WTC11 (cell line): Measurements from ENCODE around the gene RTF1. TPM values are rescaled to one million over a fixed set of nuclear protein-coding genes. Genes with fewer than 3 reads are reported as not detected.
A peak's percentile ranks its signal among the peaks of the same experiment; 100 is the strongest.

Experiments used
- ATAC-seq: fragments of 200-7000 bp; cut with Tn5 transposase; 2 replicates; pipeline ENCODE4 v1.10.0; 2021; ENCODE audit warnings: mild to moderate bottlenecking, moderate library complexity
- CTCF ChIA-PET: fragments of 300-600 bp; sonication (Branson Sonifier 250); formaldehyde crosslinking; loops from one replicate; lab custom pipeline; 2021; ENCODE audit warnings: antibody characterized with exemption; lab: Charles Lee
- POLR2A ChIA-PET: fragments of 350-600 bp; sonication (Branson Sonifier 250); formaldehyde crosslinking; loops from one replicate; lab custom pipeline; 2021; ENCODE audit warnings: antibody characterized with exemption; lab: Charles Lee
- DNase-seq: peaks from one replicate; pipeline ENCODE4 v3.0.0; 2021; ENCODE audit warnings: low spot score
- H3K27ac Mint-ChIP-seq: 2 replicates; pipeline ENCODE4 v1.8.0; 2021; ENCODE audit warnings: mixed read lengths
- H3K27me3 Mint-ChIP-seq: 2 replicates; pipeline ENCODE4 v1.8.0; 2021; ENCODE audit warnings: low read depth, mild to moderate bottlenecking, moderate library complexity, mixed read lengths
- H3K36me3 Mint-ChIP-seq: 2 replicates; pipeline ENCODE4 v1.8.0; 2021; ENCODE audit warnings: mixed read lengths
- H3K4me1 Mint-ChIP-seq: 2 replicates; pipeline ENCODE4 v1.8.0; 2022; ENCODE audit warnings: mixed read lengths
- H3K4me3 Mint-ChIP-seq: 2 replicates; pipeline ENCODE4 v1.8.0; 2021; ENCODE audit warnings: mild to moderate bottlenecking, moderate library complexity, mixed read lengths
- H3K9me3 Mint-ChIP-seq: 2 replicates; pipeline ENCODE4 v1.8.0; 2021; ENCODE audit warnings: mixed read lengths
- CBFB ChIP-seq: sonication (generic); formaldehyde crosslinking; IDR thresholded peaks from 2 replicates; pipeline ENCODE4 v1.8.1; 2022; ENCODE audit warnings: mild to moderate bottlenecking, low read depth, missing genetic modification reagents
- CREM ChIP-seq: sonication (generic); formaldehyde crosslinking; IDR thresholded peaks from 2 replicates; pipeline ENCODE4 v1.8.1; 2022; ENCODE audit warnings: mild to moderate bottlenecking, missing genetic modification reagents, moderate library complexity
- GABPB1 ChIP-seq: sonication (generic); formaldehyde crosslinking; IDR thresholded peaks from 2 replicates; pipeline ENCODE4 v1.8.1; 2023; ENCODE audit warnings: mild to moderate bottlenecking, missing genetic modification reagents
- JAZF1 ChIP-seq: fragments of 250-450 bp; sonication (Bioruptor Pico); IDR thresholded peaks from 2 replicates; pipeline ENCODE4 v1.9.0; 2021; ENCODE audit warnings: moderate library complexity, mild to moderate bottlenecking, inconsistent platforms
- JUN ChIP-seq: sonication (generic); formaldehyde crosslinking; IDR thresholded peaks from 2 replicates; pipeline ENCODE4 v1.8.0; 2023; ENCODE audit warnings: mild to moderate bottlenecking, missing genetic modification reagents
- RELA ChIP-seq: sonication (generic); formaldehyde crosslinking; IDR thresholded peaks from 2 replicates; pipeline ENCODE4 v1.8.1; 2022; ENCODE audit warnings: missing genetic modification reagents, mild to moderate bottlenecking, borderline replicate concordance
- SOX15 ChIP-seq: fragments of 250-450 bp; sonication (Bioruptor Pico); IDR thresholded peaks from 2 replicates; pipeline ENCODE4 v1.9.0; 2021; ENCODE audit warnings: mild to moderate bottlenecking
- ZNF416 ChIP-seq: fragments of 250-450 bp; sonication (Bioruptor Pico); IDR thresholded peaks from 2 replicates; pipeline ENCODE4 v1.9.0; 2021; ENCODE audit warnings: mild to moderate bottlenecking, inconsistent platforms
- total RNA-seq: library from RNA; stranded (reverse); gene quantifications from 3 replicates; pipeline ENCODE4 v1.2.3, GENCODE V29; 2021
- TF ChIP-seq, protein P1 (sequence below): sonication (generic); formaldehyde crosslinking; IDR thresholded peaks from 2 replicates; pipeline ENCODE4 v1.8.0; 2023; ENCODE audit warnings: mild to moderate bottlenecking, missing genetic modification reagents
- TF ChIP-seq, protein P2 (sequence below): fragments of 250-450 bp; sonication (Bioruptor Pico); IDR thresholded peaks from 2 replicates; pipeline ENCODE4 v1.8.0; 2021; ENCODE audit warnings: mild to moderate bottlenecking
- TF ChIP-seq, protein P3 (sequence below): fragments of 250-450 bp; sonication (Bioruptor Pico); IDR thresholded peaks from 2 replicates; pipeline ENCODE4 v1.9.0; 2021; ENCODE audit warnings: mild to moderate bottlenecking
- TF ChIP-seq, protein P4 (sequence below): sonication (generic); formaldehyde crosslinking; IDR thresholded peaks from 2 replicates; pipeline ENCODE4 v1.8.1; 2023; ENCODE audit warnings: mild to moderate bottlenecking, missing genetic modification reagents

The RTF1 gene
- total RNA-seq, 1 experiment from 2014 or later: 52.3 TPM

DNA sequence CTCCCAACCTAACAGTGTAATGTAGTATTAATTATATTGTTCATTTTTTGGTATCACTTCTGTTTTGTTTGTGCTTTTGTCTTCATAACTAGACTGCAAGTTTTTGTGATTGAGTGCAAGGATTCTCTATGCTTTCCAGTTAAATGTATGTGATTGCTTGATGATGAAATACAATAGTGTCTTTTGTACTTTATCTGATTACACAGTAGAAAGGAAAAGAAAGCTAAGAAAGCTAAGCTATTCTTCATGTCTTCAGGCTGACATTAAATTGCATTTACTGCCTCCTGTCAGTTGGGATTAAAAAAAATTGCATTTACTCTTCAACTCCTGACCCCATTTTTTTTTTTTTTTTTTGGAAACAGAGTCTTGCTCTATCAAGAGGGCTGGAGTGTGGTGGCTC lies 28.5 kb downstream of the RTF1 start:
- POLR2A ChIA-PET: no interaction called here

DNA sequence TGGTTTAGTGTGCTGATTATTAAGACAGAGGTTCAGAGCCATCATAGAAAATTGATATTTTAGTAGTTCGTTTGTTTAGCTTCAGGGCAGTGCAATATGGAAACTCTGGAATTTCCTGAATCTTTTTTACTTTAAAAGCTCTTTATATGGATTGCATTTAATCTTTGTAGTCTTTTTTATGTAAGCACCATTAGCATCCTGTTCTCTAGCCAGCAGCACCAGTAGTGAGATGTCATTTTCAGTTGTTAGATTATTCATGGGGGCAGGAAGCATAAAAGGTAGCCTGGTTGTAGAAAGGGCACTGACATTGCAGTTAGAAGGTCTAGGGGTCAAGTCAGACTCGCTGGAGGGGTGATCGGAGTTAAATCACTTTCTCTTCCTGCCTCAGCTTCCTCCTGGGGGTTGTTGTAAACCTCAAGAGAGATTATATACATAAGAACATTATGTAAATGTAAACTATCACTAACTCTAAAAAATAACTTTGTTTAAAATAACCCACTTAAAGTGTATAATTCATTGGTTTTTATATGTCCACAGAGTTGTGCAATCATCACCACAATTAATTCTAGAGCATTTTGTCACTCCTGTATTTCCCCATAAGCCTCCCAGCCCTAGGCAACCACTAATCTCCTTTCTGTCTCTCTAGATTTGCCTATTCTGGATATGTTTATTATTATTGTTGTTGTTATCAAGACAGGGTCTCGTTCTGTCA lies 45.3 kb downstream of the RTF1 start:
- DNase-seq (no peak), ATAC-seq (no peak)
- ChIA-PET POLR2A (no interaction called here), CTCF (no interaction called here)
- Mint-ChIP-seq H3K36me3 (peaks cover 57% of the 10 kb centered on the region), H3K4me3 (no peak overlapping the region), H3K27ac (no peak overlapping the region), H3K27me3 (no peaks in the 10 kb centered on the region), H3K9me3 (no peaks in the 10 kb centered on the region; the same call in 1 of the 2 replicates), H3K4me1 (no peaks in the 10 kb centered on the region)
- TF ChIP-seq SOX15 (CRISPR knock-in tag): no peak
- TF ChIP-seq, protein P1, sequence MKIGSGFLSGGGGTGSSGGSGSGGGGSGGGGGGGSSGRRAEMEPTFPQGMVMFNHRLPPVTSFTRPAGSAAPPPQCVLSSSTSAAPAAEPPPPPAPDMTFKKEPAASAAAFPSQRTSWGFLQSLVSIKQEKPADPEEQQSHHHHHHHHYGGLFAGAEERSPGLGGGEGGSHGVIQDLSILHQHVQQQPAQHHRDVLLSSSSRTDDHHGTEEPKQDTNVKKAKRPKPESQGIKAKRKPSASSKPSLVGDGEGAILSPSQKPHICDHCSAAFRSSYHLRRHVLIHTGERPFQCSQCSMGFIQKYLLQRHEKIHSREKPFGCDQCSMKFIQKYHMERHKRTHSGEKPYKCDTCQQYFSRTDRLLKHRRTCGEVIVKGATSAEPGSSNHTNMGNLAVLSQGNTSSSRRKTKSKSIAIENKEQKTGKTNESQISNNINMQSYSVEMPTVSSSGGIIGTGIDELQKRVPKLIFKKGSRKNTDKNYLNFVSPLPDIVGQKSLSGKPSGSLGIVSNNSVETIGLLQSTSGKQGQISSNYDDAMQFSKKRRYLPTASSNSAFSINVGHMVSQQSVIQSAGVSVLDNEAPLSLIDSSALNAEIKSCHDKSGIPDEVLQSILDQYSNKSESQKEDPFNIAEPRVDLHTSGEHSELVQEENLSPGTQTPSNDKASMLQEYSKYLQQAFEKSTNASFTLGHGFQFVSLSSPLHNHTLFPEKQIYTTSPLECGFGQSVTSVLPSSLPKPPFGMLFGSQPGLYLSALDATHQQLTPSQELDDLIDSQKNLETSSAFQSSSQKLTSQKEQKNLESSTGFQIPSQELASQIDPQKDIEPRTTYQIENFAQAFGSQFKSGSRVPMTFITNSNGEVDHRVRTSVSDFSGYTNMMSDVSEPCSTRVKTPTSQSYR (CRISPR knock-in tag): no peak

More for the DNA sequence above, 28.5 kb downstream of the RTF1 start:
- Mint-ChIP-seq H3K36me3 (peaks cover 25% of the 10 kb centered on the region), H3K9me3 (no peaks in the 10 kb centered on the region), H3K4me1 (no peaks in the 10 kb centered on the region), H3K4me3 (no peak overlapping the region), H3K27ac (no peak overlapping the region), H3K27me3 (no peaks in the 10 kb centered on the region)
- DNase-seq: no peak
- CTCF ChIA-PET: no interaction called here
- TF ChIP-seq SOX15 (CRISPR knock-in tag): no peak
- no peak for TF ChIP-seq JAZF1 (CRISPR knock-in tag)
- TF ChIP-seq, protein P2, sequence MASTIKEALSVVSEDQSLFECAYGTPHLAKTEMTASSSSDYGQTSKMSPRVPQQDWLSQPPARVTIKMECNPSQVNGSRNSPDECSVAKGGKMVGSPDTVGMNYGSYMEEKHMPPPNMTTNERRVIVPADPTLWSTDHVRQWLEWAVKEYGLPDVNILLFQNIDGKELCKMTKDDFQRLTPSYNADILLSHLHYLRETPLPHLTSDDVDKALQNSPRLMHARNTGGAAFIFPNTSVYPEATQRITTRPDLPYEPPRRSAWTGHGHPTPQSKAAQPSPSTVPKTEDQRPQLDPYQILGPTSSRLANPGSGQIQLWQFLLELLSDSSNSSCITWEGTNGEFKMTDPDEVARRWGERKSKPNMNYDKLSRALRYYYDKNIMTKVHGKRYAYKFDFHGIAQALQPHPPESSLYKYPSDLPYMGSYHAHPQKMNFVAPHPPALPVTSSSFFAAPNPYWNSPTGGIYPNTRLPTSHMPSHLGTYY (CRISPR knock-in tag): no peak
- TF ChIP-seq, protein P3, sequence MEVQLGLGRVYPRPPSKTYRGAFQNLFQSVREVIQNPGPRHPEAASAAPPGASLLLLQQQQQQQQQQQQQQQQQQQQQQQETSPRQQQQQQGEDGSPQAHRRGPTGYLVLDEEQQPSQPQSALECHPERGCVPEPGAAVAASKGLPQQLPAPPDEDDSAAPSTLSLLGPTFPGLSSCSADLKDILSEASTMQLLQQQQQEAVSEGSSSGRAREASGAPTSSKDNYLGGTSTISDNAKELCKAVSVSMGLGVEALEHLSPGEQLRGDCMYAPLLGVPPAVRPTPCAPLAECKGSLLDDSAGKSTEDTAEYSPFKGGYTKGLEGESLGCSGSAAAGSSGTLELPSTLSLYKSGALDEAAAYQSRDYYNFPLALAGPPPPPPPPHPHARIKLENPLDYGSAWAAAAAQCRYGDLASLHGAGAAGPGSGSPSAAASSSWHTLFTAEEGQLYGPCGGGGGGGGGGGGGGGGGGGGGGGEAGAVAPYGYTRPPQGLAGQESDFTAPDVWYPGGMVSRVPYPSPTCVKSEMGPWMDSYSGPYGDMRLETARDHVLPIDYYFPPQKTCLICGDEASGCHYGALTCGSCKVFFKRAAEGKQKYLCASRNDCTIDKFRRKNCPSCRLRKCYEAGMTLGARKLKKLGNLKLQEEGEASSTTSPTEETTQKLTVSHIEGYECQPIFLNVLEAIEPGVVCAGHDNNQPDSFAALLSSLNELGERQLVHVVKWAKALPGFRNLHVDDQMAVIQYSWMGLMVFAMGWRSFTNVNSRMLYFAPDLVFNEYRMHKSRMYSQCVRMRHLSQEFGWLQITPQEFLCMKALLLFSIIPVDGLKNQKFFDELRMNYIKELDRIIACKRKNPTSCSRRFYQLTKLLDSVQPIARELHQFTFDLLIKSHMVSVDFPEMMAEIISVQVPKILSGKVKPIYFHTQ (CRISPR knock-in tag): no peak
- no peak for TF ChIP-seq CREM (CRISPR knock-in tag)
- TF ChIP-seq RELA (CRISPR knock-in tag): no peak
- no peak for TF ChIP-seq ZNF416
- no peak for ATAC-seq

DNA sequence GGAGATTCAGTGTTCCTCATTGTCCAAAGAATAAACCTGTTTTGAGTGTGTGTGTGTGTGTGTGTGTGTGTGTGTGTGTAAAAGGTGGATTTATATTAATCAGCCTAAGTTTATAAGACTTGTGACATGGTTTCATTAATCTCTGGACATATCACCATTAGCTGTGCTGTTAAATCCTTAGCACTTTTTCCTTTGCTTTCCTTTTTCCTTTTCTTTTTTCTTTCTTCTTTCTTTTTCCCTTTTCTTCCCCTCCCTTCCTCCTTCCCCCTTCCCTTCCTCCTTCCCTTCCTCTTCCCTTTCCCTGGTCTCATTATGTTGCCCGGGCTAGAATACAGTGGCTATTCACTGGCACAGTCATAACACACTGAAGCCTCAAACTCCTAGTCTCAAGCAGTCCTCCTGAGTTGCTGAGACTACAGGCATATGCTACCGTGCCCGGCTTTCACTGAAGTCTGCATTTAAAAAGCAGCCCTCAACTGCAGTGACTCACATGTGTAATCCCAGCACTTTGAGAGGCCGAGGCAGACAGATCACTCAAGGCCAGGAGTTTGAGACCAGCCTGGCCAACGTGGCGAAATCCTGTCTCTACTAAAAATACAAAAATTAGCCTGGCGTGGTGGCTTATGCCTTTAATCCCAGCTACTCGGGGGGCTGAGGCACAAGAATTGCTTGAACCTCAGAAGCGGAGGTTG lies 48.1 kb downstream of the RTF1 start:
- H3K27ac Mint-ChIP-seq: peak overlapping the region; percentile 78; the same call in 1 of the 2 replicates
- TF ChIP-seq, protein P3 (CRISPR knock-in tag): no peak
- TF ChIP-seq JUN (CRISPR knock-in tag) (no peak), GABPB1 (CRISPR knock-in tag) (no peak), JAZF1 (CRISPR knock-in tag) (no peak), CBFB (CRISPR knock-in tag) (no peak)
- TF ChIP-seq, protein P4, sequence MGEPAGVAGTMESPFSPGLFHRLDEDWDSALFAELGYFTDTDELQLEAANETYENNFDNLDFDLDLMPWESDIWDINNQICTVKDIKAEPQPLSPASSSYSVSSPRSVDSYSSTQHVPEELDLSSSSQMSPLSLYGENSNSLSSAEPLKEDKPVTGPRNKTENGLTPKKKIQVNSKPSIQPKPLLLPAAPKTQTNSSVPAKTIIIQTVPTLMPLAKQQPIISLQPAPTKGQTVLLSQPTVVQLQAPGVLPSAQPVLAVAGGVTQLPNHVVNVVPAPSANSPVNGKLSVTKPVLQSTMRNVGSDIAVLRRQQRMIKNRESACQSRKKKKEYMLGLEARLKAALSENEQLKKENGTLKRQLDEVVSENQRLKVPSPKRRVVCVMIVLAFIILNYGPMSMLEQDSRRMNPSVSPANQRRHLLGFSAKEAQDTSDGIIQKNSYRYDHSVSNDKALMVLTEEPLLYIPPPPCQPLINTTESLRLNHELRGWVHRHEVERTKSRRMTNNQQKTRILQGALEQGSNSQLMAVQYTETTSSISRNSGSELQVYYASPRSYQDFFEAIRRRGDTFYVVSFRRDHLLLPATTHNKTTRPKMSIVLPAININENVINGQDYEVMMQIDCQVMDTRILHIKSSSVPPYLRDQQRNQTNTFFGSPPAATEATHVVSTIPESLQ: no peak

More for the DNA sequence above, 48.1 kb downstream of the RTF1 start:
- Mint-ChIP-seq H3K4me3 (no peak overlapping the region), H3K27me3 (no peaks in the 10 kb centered on the region), H3K9me3 (no peaks in the 10 kb centered on the region; the same call in 1 of the 2 replicates), H3K4me1 (no peaks in the 10 kb centered on the region), H3K36me3 (peaks cover 61% of the 10 kb centered on the region)
- ChIA-PET POLR2A (no interaction called here), CTCF (interaction anchor here (0.6 to 3.6 kb wide), 21 partner anchors 10 to 347 kb away, joined by 3 to 36 read pairs (median 5); partner anchors contain the start of genes ITPKA and LTK)
- DNase-seq (no peak), ATAC-seq (no peak)
